K562 (cell line): ENCODE measurements around the gene INSR. TPM values are rescaled to one million over a fixed set of nuclear protein-coding genes. Genes with fewer than 3 reads are reported as not detected.

Source experiments
- AFF1 ChIP-seq, 2 experiments: fragments of 450-650 bp; IDR thresholded peaks; 2 replicates each; pipeline ENCODE4 v1.6.1; 2018; ENCODE audit warnings: mild to moderate bottlenecking in 2 of 2, low read depth in 1 of 2; ENCODE audit not compliant: partially characterized antibody in 2 of 2
- ESRRB ChIP-seq: fragments of 250-450 bp; sonication (Bioruptor Pico); IDR thresholded peaks from 2 replicates; pipeline ENCODE4 v1.5.0; 2020; ENCODE audit warnings: mild to moderate bottlenecking, moderate library complexity, borderline replicate concordance
- IFI16 ChIP-seq: fragments of 250-450 bp; sonication (Bioruptor Pico); IDR thresholded peaks from 2 replicates; pipeline ENCODE4 v2.1.2; 2022; ENCODE audit warnings: mild to moderate bottlenecking, inconsistent platforms
- MYC ChIP-seq, 2 experiments: fragments of 250-450 bp in 1 of 2; sonication (Bioruptor Pico) in 1 of 2; IDR thresholded peaks; 2 replicates each; pipeline versions ENCODE4 v1.5.1 to v1.6.1; 2012 to 2021; ENCODE audit warnings: low read depth in 2 of 2, borderline replicate concordance in 1 of 2, improper control_type of control experiment in 1 of 2, low read length in 1 of 2, mild to moderate bottlenecking in 1 of 2, moderate library complexity in 1 of 2
- SRSF7 ChIP-seq: fragments of 200-400 bp; formaldehyde crosslinking; optimal IDR thresholded peaks from 2 replicates; pipeline ENCODE3; 2017; ENCODE audit warnings: mild to moderate bottlenecking, low read depth, low read length
- TCF15 ChIP-seq: fragments of 250-450 bp; sonication (Bioruptor Pico); IDR thresholded peaks from 2 replicates; pipeline ENCODE4 v1.8.0; 2022; ENCODE audit warnings: moderate library complexity, mild to moderate bottlenecking, inconsistent platforms
- ZNF239 ChIP-seq: fragments of 250-450 bp; sonication (Bioruptor Pico); IDR thresholded peaks from 2 replicates; pipeline ENCODE4 v1.4.0; 2020; ENCODE audit warnings: mild to moderate bottlenecking
- ZNF395 ChIP-seq: fragments of 200-800 bp; sonication (Bioruptor generic); IDR thresholded peaks from 2 replicates; pipeline ENCODE4 v1.6.1; 2017; ENCODE audit warnings: missing genetic modification characterization, missing compliant biosample characterization
- ZNF407 ChIP-seq: fragments of 450-650 bp; IDR thresholded peaks from 2 replicates; pipeline ENCODE4 v1.6.1; 2016; ENCODE audit warnings: low read depth
- polyA plus RNA-seq, 8 experiments: library from polyadenylated mRNA; depleted of rRNA in 4 of 8; stranded (reverse) in 5 of 8; unstranded in 3 of 8; fragments of >200 nt; fragmentation: Nextera tagmentation in 2 of 8; fragmentation: Illumina TruSeq in 1 of 8; extraction: Ambion mirVana in 2 of 8; extraction: Trizol in 1 of 8; gene quantifications; 2 replicates each; pipeline versions ENCODE4 v1.2.1 to v1.2.3, GENCODE V29; 2011 to 2014; ENCODE audit warnings: inconsistent platforms in 1 of 8, missing spikeins in 1 of 8
- total RNA-seq, 7 experiments: library from RNA; depleted of rRNA in 6 of 7; stranded (reverse); fragments of >200 nt in 6 of 7; fragmentation: Illumina TruSeq in 2 of 7; extraction: Trizol in 2 of 7; gene quantifications; 2 replicates each; pipeline versions ENCODE4 v1.2.1 to v1.2.3, GENCODE V29; 2011 to 2021; ENCODE audit warnings: low replicate concordance in 1 of 7

The INSR gene
- total and polyA plus RNA-seq, 9 of the 15 experiments (the other 6 are each of a cell fraction or from before 2014, with no cell fraction given), result 0.04 to 0.88 (median 0.41) TPM

- no peak for TF ChIP-seq MYC (IDR thresholded peaks at IDR 0.05; ENCODE audit: low read depth, low read length)
- no peak for TF ChIP-seq MYC (CRISPR knock-in tag; IDR thresholded peaks at IDR 0.05; ENCODE audit: borderline replicate concordance, low read depth)
- no peak for TF ChIP-seq ESRRB (CRISPR knock-in tag)
- TF ChIP-seq ZNF407, result no peak
- TF ChIP-seq AFF1 (IDR thresholded peaks at IDR 0.05; ENCODE audit: low read depth in 1 of 2, partially characterized antibody in 2 of 2), result no peak
- no peak for TF ChIP-seq TCF15 (CRISPR knock-in tag)
- TF ChIP-seq SRSF7, result no peak
- TF ChIP-seq ZNF395 (CRISPR knock-in tag), result no peak
- TF ChIP-seq ZNF239 (CRISPR knock-in tag), result no peak
- no peak for TF ChIP-seq IFI16 (CRISPR knock-in tag)
- TF ChIP-seq, all 486 proteins: peak for 0
These were observed 47.1 kb downstream of the INSR start (continued) for GRCh38 chr19:7247155-7247554.
